Astrocyte of the spinal cord (primary cell): ENCODE results near the gene GLB1L2.

Source experiments
- DNase-seq: peaks from one replicate; pipeline ENCODE4 v3.0.0; 2011; ENCODE audit warnings: low read depth, low spot score
- H3K4me3 ChIP-seq: 2 replicates; pipeline ENCODE4 v1.5.1; 2011; ENCODE audit warnings: low read depth, mild to moderate bottlenecking, low read length, moderate library complexity
- CTCF ChIP-seq: IDR thresholded peaks from 2 replicates; pipeline ENCODE4 v1.5.1; 2012; ENCODE audit warnings: low read depth, mild to moderate bottlenecking, low read length, inconsistent platforms
- in situ Hi-C: cut with HindIII; loops from 2 replicates; pipeline ENCODE4 v1.10.0; 2017; ENCODE audit warnings: low sequenced_read_pairs

GLB1L2 gene

DNA sequence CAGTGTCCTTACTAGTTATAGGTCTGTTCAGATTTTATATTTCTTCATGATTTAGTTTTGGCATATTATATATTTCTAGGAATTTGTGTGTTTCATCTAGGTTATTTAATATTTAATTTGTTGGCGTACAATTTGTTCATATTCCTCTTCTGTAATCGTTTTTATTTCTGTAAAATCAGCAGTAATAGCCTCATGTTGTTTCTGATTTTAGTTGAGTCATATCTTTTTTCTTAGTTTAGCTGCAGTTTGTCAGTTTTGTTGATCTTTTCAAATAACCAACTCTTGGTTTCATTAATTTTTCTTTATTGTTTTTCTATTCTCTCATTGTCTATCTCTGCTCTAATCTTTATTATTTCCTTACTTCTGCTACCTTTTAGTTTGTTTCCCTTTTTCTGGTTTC is 20.3 kb downstream of the GLB1L2 start:
- no peak for TF ChIP-seq CTCF
- no peak for DNase-seq
- H3K4me3 ChIP-seq, result no peak overlapping the region
- in situ Hi-C loops, result no loop called here

DNA sequence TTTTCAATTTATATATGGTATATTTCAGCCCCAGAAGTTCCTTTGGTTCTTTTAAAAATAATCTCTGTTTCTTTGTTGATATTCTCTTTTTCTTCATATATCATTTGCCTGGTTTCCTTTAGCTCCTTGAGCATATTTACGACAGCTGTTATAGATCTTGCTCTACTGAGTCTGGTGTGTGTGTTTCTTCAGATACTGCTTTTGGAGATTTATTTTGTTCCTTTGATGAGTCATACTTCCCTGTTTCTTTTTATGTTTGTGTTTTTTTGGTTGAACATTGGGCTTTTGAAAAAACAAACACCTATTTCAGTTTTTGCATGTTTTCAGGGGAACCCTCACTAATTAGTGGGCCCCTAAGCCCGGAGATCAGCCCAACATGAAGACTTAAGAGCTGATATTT is 23.3 kb downstream of the GLB1L2 start:
- no peak for TF ChIP-seq CTCF
- no peak for DNase-seq
- in situ Hi-C loops, result no loop called here
- H3K4me3 ChIP-seq, result no peak overlapping the region

DNA sequence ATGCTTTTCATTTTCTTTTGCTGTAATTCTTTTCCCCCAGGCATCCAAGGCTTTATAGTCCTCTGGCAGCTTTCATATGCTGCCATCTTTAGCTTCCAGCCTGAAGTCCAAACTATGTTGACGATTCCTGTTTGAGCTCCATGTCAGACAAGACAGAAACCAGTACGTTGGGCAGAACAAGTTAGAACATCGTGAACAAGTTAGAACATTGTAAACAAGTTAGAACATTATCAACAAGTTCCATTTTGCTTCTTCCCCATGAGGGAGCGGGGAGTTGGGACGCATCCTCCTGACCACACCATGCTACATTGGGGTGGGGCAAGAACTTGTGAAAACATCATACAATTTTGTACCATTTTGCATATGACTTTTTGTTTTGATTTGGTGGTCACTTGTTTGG is 23.9 kb downstream of the GLB1L2 start:
- no peak for DNase-seq
- in situ Hi-C loops, result no loop called here
- no peak for TF ChIP-seq CTCF
- H3K4me3 ChIP-seq, result no peak overlapping the region

- H3K4me3 ChIP-seq, result no peak overlapping the region
- in situ Hi-C loops, result no loop called here
- DNase-seq, result no peak
- no peak for TF ChIP-seq CTCF
Measured at GRCh38 chr11:134356656-134357544, 25.1 kb downstream of the GLB1L2 start.

DNA sequence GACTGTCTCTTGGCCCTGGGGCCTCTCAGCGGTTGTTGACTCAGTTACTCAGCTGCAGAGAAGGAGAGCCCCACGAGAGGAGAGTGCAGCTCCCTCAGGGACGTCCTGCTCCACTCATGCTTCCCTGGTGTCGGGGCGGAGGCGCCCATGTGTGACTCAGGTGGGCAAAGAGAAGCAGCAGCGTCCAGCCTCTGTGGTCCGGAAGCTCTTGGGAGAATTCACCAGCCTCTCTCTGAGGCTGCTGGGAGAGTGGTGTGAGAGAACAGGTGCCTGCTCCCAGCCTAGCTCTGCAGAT is 25.7 kb downstream of the GLB1L2 start:
- in situ Hi-C loops, result no loop called here
- no peak for TF ChIP-seq CTCF
- no peak for DNase-seq
- no peak overlapping the region for H3K4me3 ChIP-seq

DNA sequence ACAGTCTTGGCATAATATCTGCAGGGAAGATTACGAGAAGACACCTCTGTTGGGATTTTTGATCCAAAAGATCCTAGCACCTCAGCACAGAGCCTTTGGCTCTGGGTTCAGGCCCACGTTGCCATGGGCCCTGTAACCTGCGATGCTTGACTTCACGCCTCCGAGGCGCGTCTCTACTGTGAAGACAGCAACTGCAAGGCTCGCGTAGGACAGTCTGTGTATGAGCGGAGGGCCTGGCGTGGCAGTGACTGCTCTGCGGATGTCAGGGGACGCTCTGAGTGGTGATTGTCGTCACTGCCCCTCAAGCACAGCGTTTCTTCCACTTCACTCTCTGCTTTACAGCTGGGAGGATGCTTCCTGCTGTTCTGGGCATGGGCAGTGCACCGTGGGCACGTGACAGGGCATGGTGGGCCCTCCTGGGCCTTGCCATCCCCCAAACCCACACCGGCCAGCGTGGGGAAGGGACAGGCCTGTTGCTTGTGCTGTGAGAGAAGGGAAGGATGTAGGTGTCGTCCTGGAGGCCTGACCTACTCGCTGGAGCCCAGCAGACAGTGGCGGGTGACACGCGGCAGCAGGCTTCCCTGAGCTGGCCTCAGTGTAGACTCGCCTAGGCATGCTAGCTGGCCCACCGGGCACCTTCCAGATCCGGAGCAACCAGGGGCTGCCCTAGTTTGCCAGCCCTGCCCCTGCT is 26.5 kb downstream of the GLB1L2 start:
- DNase-seq, result no peak
- no peak for TF ChIP-seq CTCF
- no peak overlapping the region for H3K4me3 ChIP-seq
- in situ Hi-C loops, result no loop called here
